HEK293 (cell line): Measurements from ENCODE around the gene HOTAIR.
A peak's percentile ranks its signal among the peaks of the same experiment; 100 is the strongest.

Experiments
- CTCF ChIA-PET: fragments of 350-600 bp; formaldehyde crosslinking; extraction: SDS; loops from one replicate; lab custom pipeline; 2021; ENCODE audit warnings: antibody characterized with exemption; lab: Yijun Ruan, JAX
- POLR2A ChIA-PET: fragments of 300-600 bp; formaldehyde crosslinking; extraction: SDS; loops from one replicate; lab custom pipeline; 2020; ENCODE audit warnings: antibody characterized with exemption, inconsistent platforms; lab: Yijun Ruan, JAX
- H3K27ac ChIP-seq: fragments of 200-500 bp; sonication (Bioruptor generic); 2 replicates; pipeline ENCODE4 v1.5.1; 2014; ENCODE audit warnings: low read depth, low read length, control low read depth, inconsistent platforms; ENCODE audit errors: extremely low read depth
- H3K36me3 ChIP-seq, 2 experiments: fragments of 200-500 bp in 1 of 2; sonication (Bioruptor generic) in 1 of 2; 1 replicate in 1 of 2; 2 replicates in 1 of 2; pipeline ENCODE4 v1.5.1; 2014 to 2017; ENCODE audit warnings: inconsistent platforms in 2 of 2, low read length in 2 of 2; ENCODE audit not compliant: control insufficient read depth in 2 of 2, insufficient read depth in 1 of 2
- H3K4me1 ChIP-seq: fragments of 200-500 bp; sonication (Bioruptor generic); 2 replicates; pipeline ENCODE4 v1.5.1; 2014; ENCODE audit warnings: mild to moderate bottlenecking, low read length, inconsistent platforms; ENCODE audit not compliant: control insufficient read depth, insufficient read depth
- H3K4me3 ChIP-seq: 2 replicates; pipeline ENCODE4 v1.5.1; 2011; ENCODE audit warnings: low read depth, mild to moderate bottlenecking, control low read depth, low read length, moderate library complexity
- H3K9me3 ChIP-seq: fragments of 200-500 bp; sonication (Bioruptor generic); 2 replicates; pipeline ENCODE4 v1.5.1; 2014; ENCODE audit warnings: low read depth, low read length, inconsistent platforms; ENCODE audit not compliant: control insufficient read depth, insufficient read depth
- FEZF1 ChIP-seq: fragments of 450-650 bp; formaldehyde crosslinking; IDR thresholded peaks from 2 replicates; pipeline ENCODE4 v1.5.1; 2016; ENCODE audit warnings: missing biosample characterization, missing genetic modification characterization
- GLIS1 ChIP-seq: fragments of 450-650 bp; formaldehyde crosslinking; IDR thresholded peaks from 2 replicates; pipeline ENCODE4 v1.5.1; 2016; ENCODE audit warnings: missing biosample characterization, missing genetic modification characterization
- GLIS2 ChIP-seq: fragments of 450-650 bp; formaldehyde crosslinking; IDR thresholded peaks from 2 replicates; pipeline ENCODE4 v1.5.1; 2016; ENCODE audit warnings: missing biosample characterization, missing genetic modification characterization
- IKZF3 ChIP-seq: fragments of 450-650 bp; IDR thresholded peaks from 2 replicates; pipeline ENCODE4 v1.5.0; 2018; ENCODE audit warnings: missing biosample characterization, mild to moderate bottlenecking, missing genetic modification characterization, moderate library complexity
- KLF10 ChIP-seq: fragments of 450-650 bp; IDR thresholded peaks from 2 replicates; pipeline ENCODE4 v1.5.1; 2018; ENCODE audit warnings: missing biosample characterization, mild to moderate bottlenecking, missing genetic modification characterization
- KLF16 ChIP-seq: fragments of 450-650 bp; formaldehyde crosslinking; IDR thresholded peaks from 2 replicates; pipeline ENCODE4 v1.5.1; 2017; ENCODE audit warnings: missing biosample characterization, missing genetic modification characterization
- MYNN ChIP-seq: fragments of 450-650 bp; formaldehyde crosslinking; IDR thresholded peaks from 2 replicates; pipeline ENCODE4 v1.5.1; 2016; ENCODE audit warnings: missing biosample characterization, missing genetic modification characterization, borderline replicate concordance
- MZF1 ChIP-seq: fragments of 450-650 bp; formaldehyde crosslinking; IDR thresholded peaks from 2 replicates; pipeline ENCODE4 v1.5.1; 2017; ENCODE audit warnings: missing biosample characterization, missing genetic modification characterization, borderline replicate concordance
- OSR2 ChIP-seq: fragments of 450-650 bp; formaldehyde crosslinking; IDR thresholded peaks from 2 replicates; pipeline ENCODE4 v1.5.1; 2016; ENCODE audit warnings: missing biosample characterization, missing genetic modification characterization
- PRDM1 ChIP-seq: fragments of 450-650 bp; formaldehyde crosslinking; IDR thresholded peaks from 2 replicates; pipeline ENCODE4; 2016; ENCODE audit warnings: missing biosample characterization, missing genetic modification characterization
- SCRT1 ChIP-seq: fragments of 450-650 bp; formaldehyde crosslinking; IDR thresholded peaks from 2 replicates; pipeline ENCODE4 v1.5.1; 2016; ENCODE audit warnings: missing biosample characterization, missing genetic modification characterization, borderline replicate concordance
- ZBTB20 ChIP-seq: fragments of 450-650 bp; formaldehyde crosslinking; IDR thresholded peaks from 2 replicates; pipeline ENCODE4 v1.5.1; 2016; ENCODE audit warnings: missing biosample characterization, missing genetic modification characterization
- ZBTB8A ChIP-seq: fragments of 450-650 bp; formaldehyde crosslinking; IDR thresholded peaks from 2 replicates; pipeline ENCODE4 v1.5.1; 2016; ENCODE audit warnings: missing biosample characterization, missing genetic modification characterization
- ZNF112 ChIP-seq: fragments of 450-650 bp; formaldehyde crosslinking; IDR thresholded peaks from 2 replicates; pipeline ENCODE4 v1.5.0; 2017; ENCODE audit warnings: missing biosample characterization, missing genetic modification characterization
- ZNF133 ChIP-seq: fragments of 450-650 bp; formaldehyde crosslinking; IDR thresholded peaks from 2 replicates; pipeline ENCODE4 v1.5.1; 2016; ENCODE audit warnings: missing biosample characterization, missing genetic modification characterization
- ZNF146 ChIP-seq: fragments of 450-650 bp; formaldehyde crosslinking; IDR thresholded peaks from 2 replicates; pipeline ENCODE4 v1.5.1; 2016; ENCODE audit warnings: missing biosample characterization, missing genetic modification characterization
- ZNF2 ChIP-seq: fragments of 450-650 bp; formaldehyde crosslinking; IDR thresholded peaks from 2 replicates; pipeline ENCODE4 v1.5.1; 2016; ENCODE audit warnings: missing biosample characterization, missing genetic modification characterization
- ZNF292 ChIP-seq: fragments of 450-650 bp; formaldehyde crosslinking; IDR thresholded peaks from 2 replicates; pipeline ENCODE4 v1.5.1; 2016; ENCODE audit warnings: low read depth, missing biosample characterization, missing genetic modification characterization, borderline replicate concordance
- ZNF302 ChIP-seq: fragments of 450-650 bp; formaldehyde crosslinking; IDR thresholded peaks from 2 replicates; pipeline ENCODE4 v1.5.1; 2016; ENCODE audit warnings: missing biosample characterization, missing genetic modification characterization, low read depth
- ZNF335 ChIP-seq: fragments of 450-650 bp; formaldehyde crosslinking; conservative IDR thresholded peaks from 2 replicates; pipeline ENCODE4 v1.5.1; 2016; ENCODE audit warnings: missing biosample characterization, missing genetic modification characterization
- ZNF416 ChIP-seq: fragments of 450-650 bp; formaldehyde crosslinking; IDR thresholded peaks from 2 replicates; pipeline ENCODE4 v1.5.1; 2016; ENCODE audit warnings: missing biosample characterization, missing genetic modification characterization
- ZNF600 ChIP-seq: fragments of 450-650 bp; formaldehyde crosslinking; IDR thresholded peaks from 2 replicates; pipeline ENCODE4 v1.5.1; 2016; ENCODE audit warnings: missing biosample characterization, missing genetic modification characterization
- ZNF610 ChIP-seq: fragments of 450-650 bp; formaldehyde crosslinking; IDR thresholded peaks from 2 replicates; pipeline ENCODE4 v1.5.1; 2016; ENCODE audit warnings: missing biosample characterization, missing genetic modification characterization, borderline replicate concordance
- ZNF623 ChIP-seq: fragments of 450-650 bp; formaldehyde crosslinking; IDR thresholded peaks from 2 replicates; pipeline ENCODE4 v1.5.1; 2016; ENCODE audit warnings: missing biosample characterization, missing genetic modification characterization
- ZNF629 ChIP-seq: fragments of 450-650 bp; formaldehyde crosslinking; IDR thresholded peaks from 2 replicates; pipeline ENCODE4 v1.5.1; 2017; ENCODE audit warnings: missing biosample characterization, missing genetic modification characterization
- ZNF654 ChIP-seq: fragments of 450-650 bp; formaldehyde crosslinking; IDR thresholded peaks from 2 replicates; pipeline ENCODE4 v1.5.1; 2016; ENCODE audit warnings: low read depth, missing biosample characterization, missing genetic modification characterization
- ZNF660 ChIP-seq: fragments of 450-650 bp; IDR thresholded peaks from 2 replicates; pipeline ENCODE4 v1.5.1; 2018; ENCODE audit warnings: missing biosample characterization, mild to moderate bottlenecking, missing genetic modification characterization
- TF ChIP-seq, protein P1 (sequence below): fragments of 450-650 bp; formaldehyde crosslinking; IDR thresholded peaks from 2 replicates; pipeline ENCODE4 v1.5.1; 2016; ENCODE audit warnings: missing biosample characterization, missing genetic modification characterization, low read depth
- TF ChIP-seq, protein P2 (sequence below): fragments of 450-650 bp; formaldehyde crosslinking; IDR thresholded peaks from 2 replicates; pipeline ENCODE4 v1.5.1; 2016; ENCODE audit warnings: missing biosample characterization, missing genetic modification characterization
- TF ChIP-seq, protein P3 (sequence below): fragments of 450-650 bp; formaldehyde crosslinking; IDR thresholded peaks from 2 replicates; pipeline ENCODE4 v1.5.1; 2016; ENCODE audit warnings: missing biosample characterization, missing genetic modification characterization
- TF ChIP-seq, protein P4 (sequence below): fragments of 450-650 bp; formaldehyde crosslinking; IDR thresholded peaks from 2 replicates; pipeline ENCODE4 v1.5.1; 2016; ENCODE audit warnings: missing biosample characterization, missing genetic modification characterization
- TF ChIP-seq, protein P5 (sequence below): fragments of 450-650 bp; formaldehyde crosslinking; IDR thresholded peaks from 2 replicates; pipeline ENCODE4 v1.5.1; 2016; ENCODE audit warnings: missing biosample characterization, missing genetic modification characterization

Gene HOTAIR

DNA sequence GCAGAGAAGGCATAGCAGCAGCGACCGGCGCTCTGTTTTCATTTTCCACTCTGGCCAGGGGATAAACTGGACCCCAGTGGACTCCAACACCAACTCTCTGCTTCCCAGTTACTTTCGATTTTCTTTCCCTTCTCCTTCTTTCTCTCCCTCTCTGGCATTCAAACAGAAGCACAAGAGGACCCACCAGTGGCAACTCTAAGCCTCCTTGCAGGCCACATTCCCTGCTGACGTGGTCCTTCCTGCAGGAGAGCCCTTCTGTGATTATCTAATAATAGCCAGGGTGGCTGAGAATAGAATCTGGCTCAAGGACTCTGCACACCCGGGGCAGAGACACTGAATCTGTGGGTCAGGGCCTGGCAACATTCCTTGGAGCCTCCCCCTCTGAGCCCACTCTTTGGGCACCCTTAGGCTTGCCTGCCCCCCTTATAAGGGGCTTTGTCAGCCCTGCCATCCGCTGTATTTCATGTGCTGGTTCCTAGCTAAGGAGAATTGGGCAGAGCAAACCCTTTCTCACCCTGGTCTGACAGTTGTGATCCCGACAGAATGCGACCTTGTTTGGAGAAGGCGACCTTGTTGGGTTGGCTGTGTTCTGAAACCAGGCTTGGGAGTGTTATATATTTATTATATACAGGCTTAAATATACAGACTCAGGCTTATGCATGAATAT, 45.3 kb upstream of the HOTAIR start:
- H3K36me3 ChIP-seq: no peaks in the 10 kb centered on the region
- peaks cover 67% of the 10 kb centered on the region for H3K4me1 ChIP-seq
- CTCF ChIA-PET: interaction anchor here (0.6 to 1.8 kb wide), 2 partner anchors 169 to 181 kb away, joined by 3 to 7 read pairs; no protein-coding TSS in a partner anchor
- H3K27ac ChIP-seq: peak overlapping the region; percentile 100
- POLR2A ChIA-PET: no interaction called here
- no peaks in the 10 kb centered on the region for H3K9me3 ChIP-seq
- H3K4me3 ChIP-seq: peak overlapping the region; percentile 5; the same call in 1 of the 2 replicates
- TF ChIP-seq ZNF629 (tag by site-specific recombination) (0 out of 2 replicates have a peak, but pooled peaks have one; percentile 7), MZF1 (no peak), ZBTB20 (0 out of 2 replicates have a peak, but pooled peaks have one; percentile 19), ZNF2 (tag by site-specific recombination) (peak; percentile 26; the same call in 1 of the 2 replicates), PRDM1 (tag by site-specific recombination) (peak; percentile 83), GLIS1 (tag by site-specific recombination) (peak; percentile 38; the same call in 1 of the 2 replicates), FEZF1 (tag by site-specific recombination) (no peak), ZNF654 (tag by site-specific recombination) (no peak), ZBTB8A (tag by site-specific recombination) (peak; percentile 9; the same call in 1 of the 2 replicates), IKZF3 (tag by site-specific recombination) (0 out of 2 replicates have a peak, but pooled peaks have one; percentile 26), SCRT1 (tag by site-specific recombination) (no peak), ZNF292 (tag by site-specific recombination) (no peak), ZNF416 (tag by site-specific recombination) (no peak), ZNF335 (0 out of 2 replicates have a peak, but pooled peaks have one; percentile 50), ZNF600 (tag by site-specific recombination) (peak; percentile 68), ZNF623 (no peak), OSR2 (peak; percentile 78), MYNN (tag by site-specific recombination) (no peak), GLIS2 (peak; percentile 26; the same call in 1 of the 2 replicates), ZNF112 (tag by site-specific recombination) (no peak), ZNF146 (tag by site-specific recombination) (no peak; the same call in 1 of the 2 replicates), KLF16 (tag by site-specific recombination) (no peak), KLF10 (tag by site-specific recombination) (no peak), ZNF302 (tag by site-specific recombination) (no peak), ZNF660 (tag by site-specific recombination) (0 out of 2 replicates have a peak, but pooled peaks have one; percentile 18), ZNF133 (no peak), ZNF610 (no peak)
- TF ChIP-seq, protein P1, sequence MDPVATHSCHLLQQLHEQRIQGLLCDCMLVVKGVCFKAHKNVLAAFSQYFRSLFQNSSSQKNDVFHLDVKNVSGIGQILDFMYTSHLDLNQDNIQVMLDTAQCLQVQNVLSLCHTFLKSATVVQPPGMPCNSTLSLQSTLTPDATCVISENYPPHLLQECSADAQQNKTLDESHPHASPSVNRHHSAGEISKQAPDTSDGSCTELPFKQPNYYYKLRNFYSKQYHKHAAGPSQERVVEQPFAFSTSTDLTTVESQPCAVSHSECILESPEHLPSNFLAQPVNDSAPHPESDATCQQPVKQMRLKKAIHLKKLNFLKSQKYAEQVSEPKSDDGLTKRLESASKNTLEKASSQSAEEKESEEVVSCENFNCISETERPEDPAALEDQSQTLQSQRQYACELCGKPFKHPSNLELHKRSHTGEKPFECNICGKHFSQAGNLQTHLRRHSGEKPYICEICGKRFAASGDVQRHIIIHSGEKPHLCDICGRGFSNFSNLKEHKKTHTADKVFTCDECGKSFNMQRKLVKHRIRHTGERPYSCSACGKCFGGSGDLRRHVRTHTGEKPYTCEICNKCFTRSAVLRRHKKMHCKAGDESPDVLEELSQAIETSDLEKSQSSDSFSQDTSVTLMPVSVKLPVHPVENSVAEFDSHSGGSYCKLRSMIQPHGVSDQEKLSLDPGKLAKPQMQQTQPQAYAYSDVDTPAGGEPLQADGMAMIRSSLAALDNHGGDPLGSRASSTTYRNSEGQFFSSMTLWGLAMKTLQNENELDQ (tag by site-specific recombination): no peak
- TF ChIP-seq, protein P2, sequence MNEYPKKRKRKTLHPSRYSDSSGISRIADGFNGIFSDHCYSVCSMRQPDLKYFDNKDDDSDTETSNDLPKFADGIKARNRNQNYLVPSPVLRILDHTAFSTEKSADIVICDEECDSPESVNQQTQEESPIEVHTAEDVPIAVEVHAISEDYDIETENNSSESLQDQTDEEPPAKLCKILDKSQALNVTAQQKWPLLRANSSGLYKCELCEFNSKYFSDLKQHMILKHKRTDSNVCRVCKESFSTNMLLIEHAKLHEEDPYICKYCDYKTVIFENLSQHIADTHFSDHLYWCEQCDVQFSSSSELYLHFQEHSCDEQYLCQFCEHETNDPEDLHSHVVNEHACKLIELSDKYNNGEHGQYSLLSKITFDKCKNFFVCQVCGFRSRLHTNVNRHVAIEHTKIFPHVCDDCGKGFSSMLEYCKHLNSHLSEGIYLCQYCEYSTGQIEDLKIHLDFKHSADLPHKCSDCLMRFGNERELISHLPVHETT (tag by site-specific recombination): no peak; the same call in 1 of the 2 replicates
- TF ChIP-seq, protein P3, sequence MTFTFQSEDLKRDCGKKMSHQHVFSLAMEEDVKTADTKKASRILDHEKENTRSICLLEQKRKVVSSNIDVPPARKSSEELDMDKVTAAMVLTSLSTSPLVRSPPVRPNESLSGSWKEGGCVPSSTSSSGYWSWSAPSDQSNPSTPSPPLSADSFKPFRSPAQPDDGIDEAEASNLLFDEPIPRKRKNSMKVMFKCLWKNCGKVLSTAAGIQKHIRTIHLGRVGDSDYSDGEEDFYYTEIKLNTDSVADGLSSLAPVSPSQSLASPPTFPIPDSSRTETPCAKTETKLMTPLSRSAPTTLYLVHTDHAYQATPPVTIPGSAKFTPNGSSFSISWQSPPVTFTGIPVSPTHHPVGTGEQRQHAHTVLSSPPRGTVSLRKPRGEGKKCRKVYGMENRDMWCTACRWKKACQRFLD: no peak
- TF ChIP-seq, protein P4, sequence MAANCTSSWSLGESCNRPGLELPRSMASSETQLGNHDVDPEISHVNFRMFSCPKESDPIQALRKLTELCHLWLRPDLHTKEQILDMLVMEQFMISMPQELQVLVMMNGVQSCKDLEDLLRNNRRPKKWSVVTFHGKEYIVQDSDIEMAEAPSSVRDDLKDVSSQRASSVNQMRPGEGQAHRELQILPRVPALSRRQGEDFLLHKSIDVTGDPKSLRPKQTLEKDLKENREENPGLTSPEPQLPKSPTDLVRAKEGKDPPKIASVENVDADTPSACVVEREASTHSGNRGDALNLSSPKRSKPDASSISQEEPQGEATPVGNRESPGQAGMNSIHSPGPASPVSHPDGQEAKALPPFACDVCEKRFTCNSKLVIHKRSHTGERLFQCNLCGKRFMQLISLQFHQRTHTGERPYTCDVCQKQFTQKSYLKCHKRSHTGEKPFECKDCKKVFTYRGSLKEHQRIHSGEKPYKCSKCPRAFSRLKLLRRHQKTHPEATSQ (tag by site-specific recombination): no peak
- TF ChIP-seq, protein P5, sequence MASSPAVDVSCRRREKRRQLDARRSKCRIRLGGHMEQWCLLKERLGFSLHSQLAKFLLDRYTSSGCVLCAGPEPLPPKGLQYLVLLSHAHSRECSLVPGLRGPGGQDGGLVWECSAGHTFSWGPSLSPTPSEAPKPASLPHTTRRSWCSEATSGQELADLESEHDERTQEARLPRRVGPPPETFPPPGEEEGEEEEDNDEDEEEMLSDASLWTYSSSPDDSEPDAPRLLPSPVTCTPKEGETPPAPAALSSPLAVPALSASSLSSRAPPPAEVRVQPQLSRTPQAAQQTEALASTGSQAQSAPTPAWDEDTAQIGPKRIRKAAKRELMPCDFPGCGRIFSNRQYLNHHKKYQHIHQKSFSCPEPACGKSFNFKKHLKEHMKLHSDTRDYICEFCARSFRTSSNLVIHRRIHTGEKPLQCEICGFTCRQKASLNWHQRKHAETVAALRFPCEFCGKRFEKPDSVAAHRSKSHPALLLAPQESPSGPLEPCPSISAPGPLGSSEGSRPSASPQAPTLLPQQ (tag by site-specific recombination): peak; percentile 73
